ENCODE data around the gene SDF4.

SDF4 gene

DNA sequence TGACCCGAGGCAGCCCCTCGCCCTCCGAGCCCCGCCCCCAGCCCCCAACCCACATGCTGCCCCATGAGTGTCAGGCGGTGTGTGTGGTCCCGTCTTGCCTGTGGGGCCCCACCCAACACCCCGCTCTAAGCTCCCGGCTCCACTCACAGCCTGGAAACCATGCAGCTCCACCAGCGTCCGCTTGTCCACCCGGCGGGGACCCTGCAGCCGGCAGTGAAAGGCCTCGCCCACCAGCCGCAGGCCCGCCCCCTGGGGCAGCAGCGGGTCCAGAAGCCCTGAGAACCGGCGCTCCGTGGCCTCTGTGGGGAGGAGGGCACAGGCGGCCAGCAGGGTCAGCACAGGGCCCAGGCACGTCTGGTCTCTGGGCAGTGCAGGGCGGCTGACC is 12.0 kb upstream of the SDF4 start:
- H3K4me3 Mint-ChIP-seq = no peak overlapping the region
- H3K27ac Mint-ChIP-seq (ENCODE audit: low read depth) = peak overlapping the region; percentile 32
- H3K9me3 Mint-ChIP-seq = no peaks in the 10 kb centered on the region
- no peaks in the 10 kb centered on the region for H3K4me1 Mint-ChIP-seq
- no peak for DNase-seq (ENCODE audit: low spot score in 2 of 2)
- no peaks in the 10 kb centered on the region for H3K27me3 Mint-ChIP-seq
- no peak for ATAC-seq (replicated peaks; ENCODE audit: extremely low read depth, poor library complexity, severe bottlenecking)
- H3K36me3 Mint-ChIP-seq (ENCODE audit: insufficient read depth) = peaks cover 2% of the 10 kb centered on the region

DNA sequence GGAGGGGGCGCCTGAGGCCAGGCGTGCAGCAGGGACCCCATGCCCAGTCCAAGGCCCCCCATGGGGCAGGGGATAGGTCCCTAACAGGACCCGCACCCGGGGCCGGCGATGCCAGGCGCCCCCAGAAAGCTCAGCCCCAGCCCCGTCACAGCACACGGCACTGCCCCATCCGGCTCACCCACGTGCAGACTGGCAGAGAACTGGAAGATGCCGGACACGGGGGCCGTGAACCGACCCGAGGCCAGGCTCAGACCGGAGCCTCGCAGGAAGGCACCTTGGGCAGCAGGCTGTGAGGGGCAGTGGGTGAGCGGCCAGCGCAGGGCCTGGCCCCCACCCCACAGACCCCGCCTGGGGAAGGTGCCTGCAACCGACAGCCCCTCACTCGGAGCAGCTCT is 11.5 kb upstream of the SDF4 start:
- peaks cover 2% of the 10 kb centered on the region for H3K36me3 Mint-ChIP-seq (ENCODE audit: insufficient read depth)
- no peak overlapping the region for H3K27ac Mint-ChIP-seq (ENCODE audit: low read depth)
- ATAC-seq (replicated peaks; ENCODE audit: extremely low read depth, poor library complexity, severe bottlenecking) (no peak), DNase-seq (ENCODE audit: low spot score in 2 of 2) (no peak)
- H3K4me3 Mint-ChIP-seq = no peak overlapping the region
- H3K4me1 Mint-ChIP-seq = no peaks in the 10 kb centered on the region
- H3K9me3 Mint-ChIP-seq = no peaks in the 10 kb centered on the region
- H3K27me3 Mint-ChIP-seq = no peaks in the 10 kb centered on the region

DNA sequence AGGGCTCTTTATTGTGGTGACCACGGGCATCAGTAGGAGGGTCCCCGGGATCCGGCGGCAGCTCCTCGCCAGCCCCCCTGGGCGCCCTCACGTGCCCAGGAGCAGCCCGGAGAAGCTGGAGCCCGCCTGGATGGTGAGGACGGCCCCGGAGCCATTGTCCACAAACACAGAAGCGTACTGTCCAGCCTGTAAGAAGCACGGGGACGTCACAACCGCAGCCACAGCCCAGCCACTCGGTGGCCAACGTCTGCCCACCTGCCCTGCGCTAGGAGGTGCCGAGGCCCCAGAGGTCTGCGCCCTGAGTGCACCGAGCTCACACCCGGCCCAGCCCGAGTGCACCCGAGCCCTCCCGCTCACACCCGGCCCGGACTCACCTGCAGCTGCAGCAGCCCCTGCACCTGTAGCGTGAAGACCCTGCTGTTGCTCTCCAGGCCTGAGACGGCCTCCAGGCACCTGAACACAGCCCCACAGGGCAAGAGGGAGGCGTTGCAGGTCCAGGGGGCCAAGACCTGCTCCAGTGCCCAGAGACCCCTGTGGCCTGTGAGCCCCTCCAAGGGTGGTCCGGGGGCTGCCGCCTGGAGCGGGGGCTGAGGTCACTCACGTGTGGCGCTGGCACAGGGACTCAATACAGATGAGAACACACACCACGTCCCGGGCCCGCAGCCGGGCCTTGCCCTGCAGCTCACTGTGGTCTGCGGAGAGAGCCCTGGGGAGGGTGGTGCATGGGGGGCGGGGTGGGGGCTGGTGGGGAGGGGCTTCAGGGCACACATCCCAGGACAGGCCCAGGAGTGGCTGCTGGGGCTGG is 10.9 kb upstream of the SDF4 start:
- DNase-seq (ENCODE audit: low spot score in 2 of 2) = no peak
- ATAC-seq (replicated peaks; ENCODE audit: extremely low read depth, poor library complexity, severe bottlenecking) = no peak
- Mint-ChIP-seq H3K27me3 (no peaks in the 10 kb centered on the region), H3K4me1 (no peaks in the 10 kb centered on the region), H3K9me3 (no peaks in the 10 kb centered on the region), H3K27ac (ENCODE audit: low read depth) (no peak overlapping the region), H3K36me3 (ENCODE audit: insufficient read depth) (peaks cover 2% of the 10 kb centered on the region), H3K4me3 (no peak overlapping the region)

DNA sequence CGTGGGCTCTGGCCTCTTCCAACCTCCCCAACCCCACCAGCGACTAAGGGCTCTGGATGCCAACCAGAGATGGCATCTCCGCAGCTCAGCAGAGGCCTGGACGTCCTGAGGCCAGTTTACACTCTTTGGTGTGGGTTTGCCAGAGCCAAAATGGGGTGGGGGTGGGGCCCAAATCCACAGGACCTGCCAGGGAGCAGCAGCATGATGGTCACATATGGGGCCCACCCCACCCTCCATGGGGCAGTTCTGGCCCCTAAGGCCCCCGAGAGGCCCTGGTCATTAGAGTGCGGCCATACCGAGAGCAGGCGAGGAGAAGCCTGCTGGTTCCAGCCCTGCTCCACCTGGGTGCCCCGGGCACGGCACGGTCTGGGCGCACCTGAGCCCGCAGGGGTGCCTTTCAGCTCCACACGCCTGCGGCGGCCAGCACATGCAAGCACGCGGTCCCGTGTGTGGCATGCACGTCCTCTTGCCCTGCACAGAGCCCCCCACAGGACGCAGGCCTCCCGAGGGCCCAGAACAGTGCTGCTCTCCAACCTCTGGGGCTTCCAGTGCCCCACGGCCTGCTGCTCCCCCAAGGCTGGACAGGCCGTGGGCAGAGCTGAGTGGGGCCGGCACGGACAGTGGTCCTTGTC is 9.9 kb upstream of the SDF4 start:
- Mint-ChIP-seq H3K36me3 (ENCODE audit: insufficient read depth) (no peaks in the 10 kb centered on the region), H3K27me3 (no peaks in the 10 kb centered on the region), H3K4me1 (no peaks in the 10 kb centered on the region), H3K9me3 (no peaks in the 10 kb centered on the region), H3K27ac (ENCODE audit: low read depth) (no peak overlapping the region), H3K4me3 (no peak overlapping the region)
- ATAC-seq (replicated peaks; ENCODE audit: extremely low read depth, poor library complexity, severe bottlenecking) = no peak
- DNase-seq (ENCODE audit: low spot score in 2 of 2) = no peak

DNA sequence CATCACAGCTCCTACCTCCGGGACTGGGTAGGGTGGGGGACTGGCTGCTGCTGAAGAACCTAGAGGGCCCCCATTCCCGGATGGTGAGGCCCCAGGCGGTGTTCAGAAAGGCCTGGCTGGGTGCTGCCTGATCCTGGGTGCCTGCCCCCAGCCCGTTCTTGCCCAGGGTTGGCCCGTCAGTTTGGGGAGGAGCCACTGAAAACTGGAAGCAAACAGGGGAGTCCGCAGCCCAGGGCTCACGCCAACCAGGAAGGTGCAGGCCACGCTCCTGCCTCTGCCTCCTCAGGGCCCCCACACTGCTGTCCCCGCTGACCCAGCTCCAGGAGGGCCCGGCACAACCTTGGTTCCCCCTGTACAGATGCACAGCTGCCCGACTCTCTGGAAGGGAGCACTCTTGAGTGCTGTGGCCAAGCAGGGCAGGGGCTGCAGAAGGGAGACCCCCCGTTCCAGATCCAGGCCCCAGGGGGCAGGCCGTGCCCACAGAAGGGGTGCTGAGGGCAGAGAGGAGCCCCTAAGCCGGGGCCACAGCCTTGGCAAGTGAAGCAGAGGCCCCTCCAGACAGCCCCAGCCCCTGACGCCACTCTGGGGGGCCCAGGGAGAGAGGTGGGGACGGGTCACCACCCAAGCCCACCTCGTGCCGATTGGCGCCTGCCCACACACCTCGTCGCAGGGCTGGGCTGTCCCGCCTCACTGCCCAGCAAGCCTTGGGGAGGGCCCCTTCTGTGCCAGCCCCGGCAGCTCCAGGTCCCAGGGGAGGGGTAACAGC is 9.2 kb upstream of the SDF4 start:
- H3K27ac Mint-ChIP-seq (ENCODE audit: low read depth) = no peak overlapping the region
- DNase-seq (ENCODE audit: low spot score in 2 of 2) = no peak

DNA sequence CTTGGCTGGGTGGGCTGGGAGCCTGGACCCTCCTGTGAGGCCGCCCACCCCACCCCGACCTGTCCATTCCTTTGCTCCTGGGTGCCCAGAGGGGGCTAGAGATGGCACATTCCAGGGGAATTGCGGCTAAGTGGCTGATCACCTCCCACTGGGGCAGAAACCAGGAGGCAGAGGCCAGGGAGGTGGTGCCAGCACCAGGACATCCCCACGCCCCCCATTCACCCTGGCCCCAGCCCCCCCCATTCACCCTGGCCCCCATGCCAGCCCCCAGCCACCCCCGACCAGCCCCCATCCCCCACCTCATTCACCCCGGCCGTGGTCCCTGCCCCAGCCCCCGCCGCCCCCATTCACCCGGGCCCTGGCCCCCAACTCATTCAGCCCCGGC is 8.5 kb upstream of the SDF4 start:
- Mint-ChIP-seq H3K9me3 (no peaks in the 10 kb centered on the region), H3K4me3 (no peak overlapping the region), H3K36me3 (ENCODE audit: insufficient read depth) (no peaks in the 10 kb centered on the region), H3K4me1 (no peaks in the 10 kb centered on the region), H3K27me3 (no peaks in the 10 kb centered on the region), H3K27ac (ENCODE audit: low read depth) (no peak overlapping the region)
- DNase-seq (ENCODE audit: low spot score in 2 of 2) (no peak), ATAC-seq (replicated peaks; ENCODE audit: extremely low read depth, poor library complexity, severe bottlenecking) (no peak)

More for the DNA sequence above, 9.2 kb upstream of the SDF4 start:
- no peak for ATAC-seq (replicated peaks; ENCODE audit: extremely low read depth, poor library complexity, severe bottlenecking)
- Mint-ChIP-seq H3K4me1 (no peaks in the 10 kb centered on the region), H3K9me3 (no peaks in the 10 kb centered on the region), H3K36me3 (ENCODE audit: insufficient read depth) (no peaks in the 10 kb centered on the region), H3K27me3 (no peaks in the 10 kb centered on the region), H3K4me3 (no peak overlapping the region)

DNA sequence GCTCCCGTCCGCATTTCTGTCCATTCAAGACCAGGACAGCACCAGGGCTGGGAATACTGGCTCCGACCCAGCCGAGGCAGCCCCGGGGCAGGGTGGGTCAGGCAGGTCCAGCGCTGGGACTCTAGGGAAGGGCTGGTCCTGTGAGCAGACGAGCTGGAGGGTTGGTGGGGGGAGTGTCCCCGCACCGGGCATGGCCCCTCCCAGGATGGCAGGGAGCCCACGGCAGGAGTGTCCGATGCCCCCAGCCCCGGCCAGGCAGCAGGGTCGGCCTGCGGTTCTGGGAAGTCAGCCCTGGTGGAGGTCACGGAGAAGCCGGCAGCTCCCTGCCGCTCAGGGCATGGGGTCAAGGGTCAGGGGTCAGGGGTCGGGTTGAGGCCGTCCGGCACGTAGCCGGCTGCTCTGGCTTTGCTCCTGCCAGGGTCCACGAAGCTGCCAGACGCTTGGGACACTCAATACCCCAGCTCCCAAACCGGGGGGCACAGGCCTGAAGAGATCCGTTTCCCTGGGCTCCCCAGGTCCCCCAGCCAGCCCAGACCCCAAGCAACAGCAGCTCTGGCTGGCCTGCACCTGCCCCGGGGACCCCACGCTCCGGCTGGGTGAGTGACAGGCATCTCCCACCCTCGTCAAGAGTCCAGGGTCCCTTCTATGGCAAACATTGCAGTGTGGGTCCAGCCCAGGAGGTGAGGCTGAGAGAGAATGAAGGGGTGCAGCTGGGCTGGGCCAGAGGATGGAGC is 8.0 kb upstream of the SDF4 start:
- H3K27ac Mint-ChIP-seq (ENCODE audit: low read depth) = no peak overlapping the region
- no peaks in the 10 kb centered on the region for H3K4me1 Mint-ChIP-seq
- DNase-seq (ENCODE audit: low spot score in 2 of 2) = no peak
- no peaks in the 10 kb centered on the region for H3K9me3 Mint-ChIP-seq
- no peak overlapping the region for H3K4me3 Mint-ChIP-seq
- H3K36me3 Mint-ChIP-seq (ENCODE audit: insufficient read depth) = no peaks in the 10 kb centered on the region
- no peak for ATAC-seq (replicated peaks; ENCODE audit: extremely low read depth, poor library complexity, severe bottlenecking)
- no peaks in the 10 kb centered on the region for H3K27me3 Mint-ChIP-seq

DNA sequence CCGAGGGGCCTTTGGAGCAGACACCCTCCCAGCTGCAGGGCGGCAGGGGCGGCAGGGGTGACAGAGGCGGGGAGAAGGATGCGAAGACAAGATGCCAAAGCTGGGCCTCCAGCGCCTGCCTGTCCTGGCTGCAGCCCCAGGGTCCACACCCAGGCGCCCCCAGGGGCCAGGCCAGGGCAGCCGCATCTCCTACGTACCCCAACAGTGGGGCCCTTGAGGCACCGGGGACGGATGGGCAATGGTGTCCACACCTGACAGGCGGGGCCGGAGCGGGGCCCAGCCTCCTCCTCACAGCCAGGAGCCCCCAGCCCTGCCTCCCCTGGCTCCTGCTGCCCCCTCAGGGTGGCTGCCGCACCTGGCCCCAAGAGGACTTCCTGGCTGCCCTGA is 7.4 kb upstream of the SDF4 start:
- Mint-ChIP-seq H3K36me3 (ENCODE audit: insufficient read depth) (no peaks in the 10 kb centered on the region), H3K9me3 (no peaks in the 10 kb centered on the region), H3K27me3 (no peaks in the 10 kb centered on the region), H3K27ac (ENCODE audit: low read depth) (no peak overlapping the region), H3K4me1 (peaks cover 5% of the 10 kb centered on the region), H3K4me3 (no peak overlapping the region)
- ATAC-seq (replicated peaks; ENCODE audit: extremely low read depth, poor library complexity, severe bottlenecking) (no peak), DNase-seq (ENCODE audit: low spot score in 2 of 2) (no peak)

DNA sequence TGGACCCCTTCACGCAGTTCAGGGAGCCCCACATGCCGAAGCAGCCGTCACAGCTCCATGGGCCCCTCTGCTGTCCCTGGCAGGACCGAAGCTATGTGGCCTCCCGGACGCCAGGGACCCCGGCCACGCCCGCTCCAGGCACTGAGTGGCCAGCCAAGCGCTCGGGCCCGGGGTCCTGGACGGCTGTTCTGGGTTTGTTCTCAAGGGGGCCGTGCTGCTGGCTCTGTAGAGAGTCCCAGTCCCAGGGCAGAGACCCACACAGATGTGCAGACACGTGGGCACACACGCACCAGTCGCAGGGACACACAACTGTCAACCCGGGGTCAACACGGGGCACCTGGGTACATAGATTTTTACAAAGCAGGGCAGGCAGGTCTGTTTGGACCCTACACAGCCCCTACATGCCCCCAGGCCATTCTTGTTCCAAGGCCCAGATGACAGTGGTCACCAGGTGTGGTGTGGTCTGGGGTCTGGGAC is 6.9 kb upstream of the SDF4 start:
- ATAC-seq (replicated peaks; ENCODE audit: extremely low read depth, poor library complexity, severe bottlenecking) (no peak), DNase-seq (ENCODE audit: low spot score in 2 of 2) (no peak)
- Mint-ChIP-seq H3K27ac (ENCODE audit: low read depth) (no peak overlapping the region), H3K27me3 (no peaks in the 10 kb centered on the region), H3K4me3 (no peak overlapping the region), H3K36me3 (ENCODE audit: insufficient read depth) (no peaks in the 10 kb centered on the region), H3K4me1 (peaks cover 10% of the 10 kb centered on the region), H3K9me3 (no peaks in the 10 kb centered on the region)

DNA sequence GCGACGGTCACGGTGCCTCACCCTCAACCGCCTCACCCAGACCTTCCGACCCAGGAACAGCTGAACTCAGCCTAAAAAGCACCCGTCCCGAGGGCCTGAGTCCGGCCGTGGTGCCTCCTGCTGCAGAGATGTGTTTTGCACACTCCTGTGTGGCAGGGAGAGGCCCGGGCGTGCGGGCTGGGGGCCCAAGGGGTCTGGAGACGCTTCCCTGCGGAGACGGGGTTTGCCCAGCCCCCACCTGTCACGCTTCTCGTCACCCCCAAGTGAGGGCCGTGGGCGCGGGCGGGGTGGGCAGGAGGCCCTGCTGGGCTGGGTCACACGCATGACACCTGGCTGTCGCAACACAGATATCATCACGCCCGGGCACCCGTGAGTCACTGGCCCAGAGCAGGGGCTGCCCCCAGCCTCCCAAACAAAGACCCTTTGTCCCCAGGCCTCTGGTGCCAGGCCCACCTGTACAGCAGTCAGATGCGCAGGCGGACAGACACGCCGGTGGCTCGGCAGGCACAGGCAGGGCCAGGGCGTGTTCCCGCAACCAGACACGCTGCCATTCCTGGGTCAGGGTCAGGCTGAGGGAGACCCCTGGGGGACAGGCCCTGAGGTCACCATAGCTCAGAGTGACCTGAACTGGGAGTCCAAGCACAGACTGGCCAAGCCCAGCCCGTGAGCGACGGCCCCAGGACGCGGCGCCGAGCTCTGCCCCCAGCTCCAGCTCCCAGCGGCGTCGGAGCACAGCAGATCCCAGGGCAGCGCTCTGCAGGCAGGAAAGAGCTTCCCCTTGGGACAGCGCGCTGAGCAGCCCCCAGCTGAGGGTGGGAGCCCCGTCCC is 6.3 kb upstream of the SDF4 start:
- Mint-ChIP-seq H3K4me3 (no peak overlapping the region), H3K27ac (ENCODE audit: low read depth) (peak overlapping the region; percentile 25), H3K4me1 (peaks cover 15% of the 10 kb centered on the region), H3K9me3 (no peaks in the 10 kb centered on the region), H3K27me3 (no peaks in the 10 kb centered on the region), H3K36me3 (ENCODE audit: insufficient read depth) (no peaks in the 10 kb centered on the region)
- no peak for ATAC-seq (replicated peaks; ENCODE audit: extremely low read depth, poor library complexity, severe bottlenecking)
- no peak for DNase-seq (ENCODE audit: low spot score in 2 of 2)

DNA sequence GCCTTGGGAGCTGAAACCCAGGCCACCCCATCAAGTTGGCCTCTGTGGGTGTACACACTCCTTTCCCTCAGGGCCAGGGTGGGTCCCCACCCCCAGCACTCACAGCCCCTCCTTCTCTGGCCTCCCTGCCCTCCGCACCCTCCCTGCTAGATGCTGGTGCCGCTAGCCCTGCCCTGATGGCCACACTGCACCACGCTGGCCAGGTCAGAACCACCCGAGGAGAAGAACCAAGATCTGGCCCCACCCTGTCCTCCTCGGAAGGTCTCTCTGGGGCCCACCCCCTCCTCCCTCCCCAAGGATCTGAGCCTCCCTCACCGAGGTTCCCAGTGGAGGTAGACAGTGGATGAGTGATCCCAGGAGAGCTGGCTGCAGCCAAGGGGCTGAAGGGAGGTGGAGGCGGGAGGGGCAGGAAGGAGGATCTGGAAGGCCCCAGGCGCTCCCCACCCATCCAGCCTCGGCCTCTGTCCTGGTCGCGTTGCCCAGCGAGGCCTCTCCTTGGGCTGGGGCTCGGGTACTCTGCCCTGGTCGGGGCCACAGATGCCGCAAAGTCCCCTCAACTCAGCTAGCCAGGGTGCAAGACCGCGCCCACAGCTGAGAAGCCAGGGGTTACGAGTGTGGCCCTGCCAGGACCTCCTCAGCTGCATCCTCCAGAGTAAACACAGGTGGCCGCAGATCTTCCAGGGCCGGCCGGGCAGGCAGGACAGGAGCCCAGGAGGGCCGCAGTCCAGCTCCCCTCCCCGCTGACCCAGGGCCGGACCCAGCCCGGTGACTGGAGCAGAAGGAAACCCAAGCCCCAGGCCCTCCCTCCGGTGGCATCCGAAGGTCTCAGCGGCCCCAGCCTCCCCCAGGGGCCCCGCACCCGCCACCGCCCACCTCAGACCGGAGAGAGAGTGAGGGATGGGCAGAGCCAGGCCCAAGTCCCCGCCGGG is 5.4 kb upstream of the SDF4 start:
- Mint-ChIP-seq H3K9me3 (no peaks in the 10 kb centered on the region), H3K27me3 (no peaks in the 10 kb centered on the region), H3K4me1 (peaks cover 15% of the 10 kb centered on the region), H3K4me3 (no peak overlapping the region), H3K36me3 (ENCODE audit: insufficient read depth) (no peaks in the 10 kb centered on the region), H3K27ac (ENCODE audit: low read depth) (no peak overlapping the region)
- ATAC-seq (replicated peaks; ENCODE audit: extremely low read depth, poor library complexity, severe bottlenecking) (no peak), DNase-seq (ENCODE audit: low spot score in 2 of 2) (no peak)
